IMR-90 (cell line): Measurements from ENCODE around the gene DHX29. TPM values are rescaled to one million over a fixed set of nuclear protein-coding genes. Genes with fewer than 3 reads are reported as not detected.

ENCODE experiments used
- ATAC-seq: fragments of 200-7000 bp; cut with Tn5 transposase; 2 replicates; pipeline ENCODE4 v1.9.1; 2020; ENCODE audit warnings: low read depth, mild to moderate bottlenecking, moderate library complexity
- BruUV-seq: library from RNA; stranded (reverse); fragments of 400-500 nt; replicated peaks from 2 replicates; lab custom pipeline; 2021; lab: Mats Ljungman, UMichigan
- CTCF ChIA-PET: fragments of 300-600 bp; formaldehyde crosslinking; extraction: SDS; loops from one replicate; lab custom pipeline; 2021; ENCODE audit warnings: antibody characterized with exemption; lab: Yijun Ruan, JAX
- POLR2A ChIA-PET: fragments of 300-600 bp; sonication (Branson Sonifier 250); formaldehyde crosslinking; loops from one replicate; lab custom pipeline; 2022; ENCODE audit warnings: antibody characterized with exemption; ENCODE audit not compliant: unreplicated experiment; lab: Charles Lee
- DNase-seq: peaks from one replicate; pipeline ENCODE4 v3.0.0; 2013
- H2AFZ ChIP-seq: replicated peaks from 2 replicates; pipeline ENCODE3; 2013; ENCODE audit warnings: low read length, mild to moderate bottlenecking; ENCODE audit not compliant: poor library complexity
- H2AK5ac ChIP-seq: 2 replicates; pipeline ENCODE4 v1.6.1; 2013; ENCODE audit warnings: low read depth, low read length, inconsistent platforms
- H2AK9ac ChIP-seq: replicated peaks from 2 replicates; pipeline ENCODE3; 2013; ENCODE audit warnings: mild to moderate bottlenecking, low read depth, low read length, moderate library complexity; ENCODE audit not compliant: poor library complexity
- H2BK120ac ChIP-seq: 2 replicates; pipeline ENCODE4 v1.6.1; 2013; ENCODE audit warnings: low read depth, low read length, inconsistent platforms
- H2BK15ac ChIP-seq: 3 replicates; pipeline ENCODE4 v1.6.1; 2013; ENCODE audit warnings: low read depth, low read length, inconsistent platforms
- H2BK20ac ChIP-seq: 2 replicates; pipeline ENCODE4 v1.6.1; 2013; ENCODE audit warnings: low read depth, mild to moderate bottlenecking, inconsistent platforms, low read length, moderate library complexity
- H2BK5ac ChIP-seq: 2 replicates; pipeline ENCODE4 v1.6.1; 2013; ENCODE audit warnings: mild to moderate bottlenecking, low read depth, low read length, inconsistent platforms; ENCODE audit not compliant: poor library complexity, severe bottlenecking
- H3K14ac ChIP-seq: replicated peaks from 2 replicates; pipeline ENCODE4 v1.6.1; 2013; ENCODE audit warnings: low read depth, low read length, inconsistent platforms
- H3K18ac ChIP-seq: 2 replicates; pipeline ENCODE4 v1.6.1; 2013; ENCODE audit warnings: low read depth, low read length, control low read depth
- H3K23ac ChIP-seq: 2 replicates; pipeline ENCODE4 v1.6.1; 2013; ENCODE audit warnings: low read depth, low read length, inconsistent platforms
- H3K27ac ChIP-seq: 2 replicates; pipeline ENCODE4 v1.5.1; 2013; ENCODE audit warnings: mild to moderate bottlenecking, control low read depth, low read length; ENCODE audit not compliant: insufficient read depth
- H3K27me3 ChIP-seq: 2 replicates; pipeline ENCODE4 v1.6.1; 2013; ENCODE audit warnings: low read length; ENCODE audit not compliant: control insufficient read depth, insufficient read depth
- H3K36me3 ChIP-seq: 2 replicates; pipeline ENCODE4 v1.6.1; 2013; ENCODE audit warnings: low read length, mixed read lengths; ENCODE audit not compliant: control insufficient read depth, insufficient read depth
- H3K4ac ChIP-seq: 2 replicates; pipeline ENCODE4 v1.6.1; 2013; ENCODE audit warnings: low read depth, low read length, inconsistent platforms
- H3K4me1 ChIP-seq: 2 replicates; pipeline ENCODE4 v1.6.1; 2013; ENCODE audit warnings: low read length, mixed read lengths; ENCODE audit not compliant: control insufficient read depth, insufficient read depth
- H3K4me2 ChIP-seq: 2 replicates; pipeline ENCODE4 v1.6.1; 2013; ENCODE audit warnings: low read depth, mild to moderate bottlenecking, control low read depth, low read length, moderate library complexity
- H3K4me3 ChIP-seq: 2 replicates; pipeline ENCODE4 v1.5.1; 2013; ENCODE audit warnings: low read depth, mild to moderate bottlenecking, control low read depth, low read length, moderate library complexity; ENCODE audit not compliant: insufficient read depth
- H3K56ac ChIP-seq: 2 replicates; pipeline ENCODE4 v1.6.1; 2013; ENCODE audit warnings: low read length, inconsistent platforms; ENCODE audit not compliant: insufficient read depth; ENCODE audit errors: extremely low read depth
- H3K79me1 ChIP-seq, 2 experiments: 2 replicates each; pipeline ENCODE4 v1.6.1; 2013; ENCODE audit warnings: low read length in 2 of 2, inconsistent platforms in 1 of 2, low read depth in 1 of 2
- H3K9ac ChIP-seq: 2 replicates; pipeline ENCODE4 v1.6.1; 2013; ENCODE audit warnings: low read depth, low read length, control low read depth
- H3K9me1 ChIP-seq: 2 replicates; pipeline ENCODE4 v1.6.1; 2013; ENCODE audit warnings: low read length, inconsistent platforms; ENCODE audit not compliant: insufficient read depth
- H3K9me3 ChIP-seq: 2 replicates; pipeline ENCODE4 v1.6.1; 2013; ENCODE audit warnings: low read length; ENCODE audit not compliant: control insufficient read depth, insufficient read depth
- H4K20me1 ChIP-seq: 2 replicates; pipeline ENCODE4 v1.6.1; 2013; ENCODE audit warnings: low read length, inconsistent platforms; ENCODE audit not compliant: insufficient read depth
- H4K5ac ChIP-seq: 2 replicates; pipeline ENCODE4 v1.6.1; 2013; ENCODE audit warnings: mild to moderate bottlenecking, low read depth, low read length, control low read depth
- H4K8ac ChIP-seq, 2 experiments: 2 replicates each; pipeline ENCODE4 v1.6.1; 2013; ENCODE audit warnings: low read depth in 2 of 2, low read length in 2 of 2, control low read depth in 1 of 2, inconsistent platforms in 1 of 2
- H4K91ac ChIP-seq: 2 replicates; pipeline ENCODE4 v1.6.1; 2013; ENCODE audit warnings: low read depth, low read length, inconsistent platforms; ENCODE audit not compliant: insufficient read depth
- MAZ ChIP-seq: IDR thresholded peaks from 2 replicates; pipeline ENCODE4 v1.6.1; 2012; ENCODE audit warnings: low read depth, mild to moderate bottlenecking, low read length, improper control_type of control experiment, moderate library complexity, borderline replicate concordance
- NFE2L2 ChIP-seq: fragments of 150-350 bp; IDR thresholded peaks from 2 replicates; pipeline ENCODE4 v1.6.1; 2016; ENCODE audit warnings: low read depth, mild to moderate bottlenecking, low read length
- RCOR1 ChIP-seq: IDR thresholded peaks from 2 replicates; pipeline ENCODE4 v1.6.1; 2012; ENCODE audit warnings: mild to moderate bottlenecking, low read length, improper control_type of control experiment; ENCODE audit not compliant: insufficient replicate concordance
- SMC3 ChIP-seq: fragments of 150-350 bp; IDR thresholded peaks from 2 replicates; pipeline ENCODE4 v1.6.1; 2016; ENCODE audit warnings: low read depth, mild to moderate bottlenecking, antibody characterized with exemption, low read length, moderate library complexity
- WGBS, 2 experiments: methylation state at CpG; one replicate each; pipeline versions ENCODE4 v1.1.5 to v1.1.7; 2013; ENCODE audit warnings: missing lambda C conversion rate in 2 of 2; ENCODE audit not compliant: insufficient read length in 1 of 2; ENCODE audit errors: extremely low coverage in 2 of 2; 5-methylcytosine and 5-hydroxymethylcytosine counted together
- dilution Hi-C: fragments of 300-500 bp; cut with HindIII; formaldehyde crosslinking; loops from one replicate; pipeline ENCODE4 v1.14.3; 2018; ENCODE audit warnings: low sequenced_read_pairs; ENCODE audit not compliant: unreplicated experiment
- in situ Hi-C: fragments of 300-500 bp; cut with MboI; formaldehyde crosslinking; loops from 3 replicates; pipeline ENCODE4 v1.14.3; 2019; ENCODE audit warnings: low sequenced_read_pairs, inconsistent platforms, mixed read lengths
- intact Hi-C: fragments of 100-400 bp; cut with micrococcal nuclease; formaldehyde crosslinking; loops from 2 replicates; pipeline ENCODE4 v1.10.0; 2022
- polyA plus RNA-seq, 3 experiments: library from polyadenylated mRNA; depleted of rRNA; stranded (reverse); fragments of >200 nt; gene quantifications; 2 replicates each; pipeline ENCODE4 v1.2.3, GENCODE V29; 2012; ENCODE audit warnings: low replicate concordance in 1 of 3
- total RNA-seq: library from RNA; depleted of rRNA; stranded (reverse); fragments of >200 nt; gene quantifications from 2 replicates; pipeline ENCODE4 v1.2.3, GENCODE V29; 2012
- TF ChIP-seq, protein P1 (sequence below): fragments of 150-350 bp; IDR thresholded peaks from 2 replicates; pipeline ENCODE4 v1.6.1; 2016; ENCODE audit warnings: low read depth, mild to moderate bottlenecking, low read length, moderate library complexity, borderline replicate concordance

DHX29 gene
- total and polyA plus RNA-seq, 2 of the 4 experiments (the other 2 are of a cell fraction), result 9.5 to 25.6 TPM

DNA sequence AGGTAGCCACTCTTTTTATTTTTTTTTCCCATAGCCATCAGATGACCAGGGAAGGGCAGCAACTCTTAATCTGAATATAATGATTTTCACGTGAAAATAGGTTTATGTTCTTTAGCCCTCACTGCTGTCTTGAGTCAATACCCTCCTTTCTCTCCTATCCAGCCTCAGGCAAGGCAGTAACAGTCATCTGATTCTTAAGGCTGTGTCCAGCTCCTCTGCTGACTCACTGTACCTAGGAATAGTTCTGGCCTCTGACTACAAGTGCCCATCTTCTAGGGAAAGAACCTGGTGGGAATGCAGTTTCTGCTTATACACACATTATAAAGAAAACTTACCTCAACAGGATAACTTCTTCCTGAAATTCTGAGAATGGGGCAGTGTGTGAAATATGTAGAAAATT is 30.7 kb downstream of the DHX29 start:
- H3K27me3 ChIP-seq, result no peaks in the 10 kb centered on the region
- H3K14ac ChIP-seq, result no peak overlapping the region
- in situ Hi-C loops, result no loop called here
- DNase-seq (peak; percentile 72), ATAC-seq (peak; percentile 68; the same call in 1 of the 2 replicates)
- WGBS, 2 experiments, result no CpG with 5 or more reads among the region's 1 CpG
- no peaks in the 10 kb centered on the region for H3K9me3 ChIP-seq
- POLR2A ChIA-PET, result no interaction called here
- no peak overlapping the region for H2AK9ac ChIP-seq
- no peak overlapping the region for H3K23ac ChIP-seq
- H2BK20ac ChIP-seq, result no peak overlapping the region
- H4K91ac ChIP-seq, result no peak overlapping the region
- H3K4me3 ChIP-seq, result no peak overlapping the region
- no peak overlapping the region for H2BK120ac ChIP-seq
- H3K36me3 ChIP-seq, result peaks cover 21% of the 10 kb centered on the region
- no peak overlapping the region for H4K5ac ChIP-seq
- H3K56ac ChIP-seq, result no peak overlapping the region
- H3K4me1 ChIP-seq, result no peaks in the 10 kb centered on the region
- no peak overlapping the region for H3K4ac ChIP-seq
- intact Hi-C loops, result no loop called here
- no peak overlapping the region for H2AFZ ChIP-seq
- H4K8ac ChIP-seq, result no peak overlapping the region
- H3K4me2 ChIP-seq, result no peak overlapping the region
- H2BK5ac ChIP-seq, result peak overlapping the region; percentile 3
- no TSS peak for BruUV-seq
- H3K27ac ChIP-seq, result no peak overlapping the region
- CTCF ChIA-PET, result no interaction called here
- TF ChIP-seq, protein P1, sequence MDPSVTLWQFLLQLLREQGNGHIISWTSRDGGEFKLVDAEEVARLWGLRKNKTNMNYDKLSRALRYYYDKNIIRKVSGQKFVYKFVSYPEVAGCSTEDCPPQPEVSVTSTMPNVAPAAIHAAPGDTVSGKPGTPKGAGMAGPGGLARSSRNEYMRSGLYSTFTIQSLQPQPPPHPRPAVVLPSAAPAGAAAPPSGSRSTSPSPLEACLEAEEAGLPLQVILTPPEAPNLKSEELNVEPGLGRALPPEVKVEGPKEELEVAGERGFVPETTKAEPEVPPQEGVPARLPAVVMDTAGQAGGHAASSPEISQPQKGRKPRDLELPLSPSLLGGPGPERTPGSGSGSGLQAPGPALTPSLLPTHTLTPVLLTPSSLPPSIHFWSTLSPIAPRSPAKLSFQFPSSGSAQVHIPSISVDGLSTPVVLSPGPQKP, result no peak
- TF ChIP-seq RCOR1, result no peak
- TF ChIP-seq NFE2L2, result no peak
- TF ChIP-seq MAZ, result no peak
- no peak for TF ChIP-seq SMC3
- dilution Hi-C loops, result no loop called here
- H2AK5ac ChIP-seq, result no peak overlapping the region
- no peaks in the 10 kb centered on the region for H4K20me1 ChIP-seq
- H3K9ac ChIP-seq, result no peak overlapping the region
- H2BK15ac ChIP-seq, result no peak overlapping the region
- H3K18ac ChIP-seq, result no peak overlapping the region
- peaks cover 3% of the 10 kb centered on the region in 2 experiments; a peak in 2 of 4 replicates for H3K79me1 ChIP-seq
- no peaks in the 10 kb centered on the region for H3K9me1 ChIP-seq
